Esophagus squamous epithelium (tissue), 5 donors: ENCODE results near the gene ESYT2. TPM values are rescaled to one million over a fixed set of nuclear protein-coding genes. Genes with fewer than 3 reads are reported as not detected.
A peak's percentile ranks its signal among the peaks of the same experiment; 100 is the strongest.

Experiments used
- DNase-seq: peaks from one replicate; lab custom pipeline; 2025; lab: John Stamatoyannopoulos, UW
- H3K27ac ChIP-seq, 4 donors: fragments of 200-600 bp; sonication (generic); one replicate each; pipeline ENCODE4 v1.5.1; 2016 to 2019; ENCODE audit warnings: mild to moderate bottlenecking in 1 of 4
- H3K27me3 ChIP-seq, 4 donors: fragments of 200-600 bp; sonication (generic); 1 replicate in 3 of 4; 2 replicates in 1 of 4; pipeline versions ENCODE4 v1.5.1 to v1.6.0; 2017 to 2021; ENCODE audit warnings: antibody characterized with exemption in 1 of 4
- H3K36me3 ChIP-seq, 3 donors: fragments of 200-600 bp; sonication (generic); one replicate each; pipeline ENCODE4 v1.5.1; 2016 to 2019
- H3K4me1 ChIP-seq, 3 donors: fragments of 200-600 bp; sonication (generic); one replicate each; pipeline ENCODE4 v1.5.1; 2017 to 2019
- H3K4me3 ChIP-seq, 4 donors: fragments of 200-600 bp; sonication (generic); 1 replicate in 3 of 4; 2 replicates in 1 of 4; pipeline ENCODE4 v1.5.1; 2016 to 2019; ENCODE audit warnings: mild to moderate bottlenecking in 2 of 4, moderate library complexity in 1 of 4
- H3K9me3 ChIP-seq, 3 donors: fragments of 200-600 bp; sonication (generic); one replicate each; pipeline ENCODE4 v1.5.1; 2016 to 2019
- CTCF ChIP-seq, 6 experiments: fragments of 450-650 bp in 4 of 6; fragments of 200-600 bp in 2 of 6; sonication (generic) in 2 of 6; IDR thresholded peaks; one replicate each; pipeline ENCODE4 v1.5.1; 2016 to 2019; ENCODE audit warnings: antibody characterized with exemption in 6 of 6, mild to moderate bottlenecking in 4 of 6, moderate library complexity in 4 of 6
- POLR2A ChIP-seq, 4 donors: fragments of 450-650 bp; IDR thresholded peaks; one replicate each; pipeline ENCODE4 v1.6.1; 2017; ENCODE audit warnings: antibody characterized with exemption in 4 of 4, mild to moderate bottlenecking in 4 of 4, moderate library complexity in 3 of 4
- WGBS, 2 donors: methylation state at CpG; one replicate each; pipeline ENCODE4 v1.1.5; 2018; 5-methylcytosine and 5-hydroxymethylcytosine counted together
- intact Hi-C: fragments of 100-400 bp; cut with DNase I; formaldehyde crosslinking; loops from one replicate; pipeline ENCODE4 v1.15.0; 2022
- total RNA-seq, 4 donors: library from RNA; depleted of rRNA; stranded (reverse); fragments of >200 nt; gene quantifications; one replicate each; pipeline ENCODE4 v1.1.0, GENCODE V29; 2016
- donor health status: DM: yes; HTN: yes; CAD: no.

Gene ESYT2
- total RNA-seq, 4 donors from 2014 or later: 52.1 to 94.2 (median 60.5) TPM

GRCh38 chr7:158812684-158813083 lies 16.6 kb downstream of the ESYT2 start:
- WGBS, 2 donors: 77 to 78% methylated on average over 5 of the region's 5 CpGs
- H3K9me3 ChIP-seq: no peaks in the 10 kb centered on the region
- no peak for DNase-seq
- H3K27ac ChIP-seq: peak overlapping the region; percentile 73 to 92 (median 82)
- TF ChIP-seq CTCF (IDR thresholded peaks at IDR 0.05): no peak
- no peak for TF ChIP-seq POLR2A (IDR thresholded peaks at IDR 0.05)
- peaks cover 43 to 78% (median 53%) of the 10 kb centered on the region in 3 donors for H3K4me1 ChIP-seq
- no peak overlapping the region for H3K4me3 ChIP-seq
- peaks cover 0 to 22% (median 0%) of the 10 kb centered on the region in 3 donors for H3K36me3 ChIP-seq
- intact Hi-C loops: no loop called here
- no peaks in the 10 kb centered on the region for H3K27me3 ChIP-seq

GRCh38 chr7:158811894-158812293 lies 17.4 kb downstream of the ESYT2 start:
- peaks cover 35 to 70% (median 45%) of the 10 kb centered on the region in 3 donors for H3K4me1 ChIP-seq
- no peaks in the 10 kb centered on the region for H3K27me3 ChIP-seq
- DNase-seq: no peak
- WGBS, 2 donors: 57 to 76% methylated on average over 2 to 5 of the region's 5 CpGs
- H3K9me3 ChIP-seq: no peaks in the 10 kb centered on the region
- no peak overlapping the region for H3K4me3 ChIP-seq
- H3K36me3 ChIP-seq: peaks cover 0 to 26% (median 0%) of the 10 kb centered on the region in 3 donors
- no peak for TF ChIP-seq CTCF (IDR thresholded peaks at IDR 0.05)
- no peak for TF ChIP-seq POLR2A (IDR thresholded peaks at IDR 0.05)
- peak overlapping the region; percentile 73 to 92 (median 82) for H3K27ac ChIP-seq
- intact Hi-C loops: no loop called here

GRCh38 chr7:158811461-158811860 lies 17.8 kb downstream of the ESYT2 start:
- Histone ChIP-seq H3K4me1 (peaks cover 32 to 67% (median 41%) of the 10 kb centered on the region in 3 donors), H3K9me3 (no peaks in the 10 kb centered on the region), H3K27me3 (no peaks in the 10 kb centered on the region), H3K27ac (peak overlapping the region; percentile 73 to 92 (median 82)), H3K36me3 (peaks cover 0 to 27% (median 0%) of the 10 kb centered on the region in 3 donors), H3K4me3 (no peak overlapping the region)
- no peak for DNase-seq
- TF ChIP-seq CTCF (IDR thresholded peaks at IDR 0.05) (no peak), POLR2A (IDR thresholded peaks at IDR 0.05) (no peak)
- intact Hi-C loops: no loop called here
- WGBS, 2 donors: 37 to 63% methylated on average over 8 of the region's 8 CpGs

GRCh38 chr7:158810846-158811245 lies 18.5 kb downstream of the ESYT2 start:
- peaks cover 26 to 65% (median 35%) of the 10 kb centered on the region in 3 donors for H3K4me1 ChIP-seq
- H3K27me3 ChIP-seq: no peaks in the 10 kb centered on the region
- intact Hi-C loops: no loop called here
- no peak for DNase-seq
- H3K36me3 ChIP-seq: peaks cover 0 to 33% (median 4%) of the 10 kb centered on the region in 3 donors
- H3K4me3 ChIP-seq: no peak overlapping the region
- peak overlapping the region; percentile 73 to 92 (median 82) for H3K27ac ChIP-seq
- no peaks in the 10 kb centered on the region for H3K9me3 ChIP-seq
- 90 to 95% methylated on average over 5 of the region's 5 CpGs for WGBS, 2 donors
- TF ChIP-seq CTCF (IDR thresholded peaks at IDR 0.05) (no peak), POLR2A (IDR thresholded peaks at IDR 0.05) (no peak)

GRCh38 chr7:158809596-158809995 lies 19.7 kb downstream of the ESYT2 start:
- no peak for DNase-seq
- Histone ChIP-seq H3K9me3 (no peaks in the 10 kb centered on the region), H3K4me3 (no peak overlapping the region), H3K27ac (peak overlapping the region in 3 of 4 donors; percentile 18 to 86 (median 79)), H3K4me1 (peaks cover 13 to 52% (median 24%) of the 10 kb centered on the region in 3 donors), H3K36me3 (peaks cover 0 to 42% (median 8%) of the 10 kb centered on the region in 3 donors), H3K27me3 (no peaks in the 10 kb centered on the region)
- intact Hi-C loops: no loop called here
- TF ChIP-seq CTCF (IDR thresholded peaks at IDR 0.05) (no peak), POLR2A (IDR thresholded peaks at IDR 0.05) (no peak)
- WGBS, 2 donors: 70 to 88% methylated on average over 1 of the region's 1 CpG
